Upper lobe of left lung (tissue), 6 donors: Measurements from ENCODE around the gene ADAMTS2. TPM values are rescaled to one million over a fixed set of nuclear protein-coding genes. Genes with fewer than 3 reads are reported as not detected.

Experiments used
- ATAC-seq, 2 donors: fragments of 200-7000 bp; cut with Tn5 transposase; one replicate each; pipeline ENCODE4 v1.9.1; 2022; ENCODE audit warnings: mild to moderate bottlenecking in 2 of 2, moderate library complexity in 2 of 2; ENCODE audit not compliant: low FRiP score in 2 of 2
- DNase-seq, 2 donors: peaks; one replicate each; pipeline ENCODE4 v3.0.0-alpha.2; 2019 to 2020
- H3K27ac ChIP-seq, 4 donors: fragments of 200-600 bp; sonication (generic); one replicate each; pipeline ENCODE4 v1.5.1; 2016 to 2019
- H3K27me3 ChIP-seq, 4 donors: fragments of 200-600 bp; sonication (generic); one replicate each; pipeline ENCODE4 v1.5.1; 2017 to 2019
- H3K36me3 ChIP-seq, 4 donors: fragments of 200-600 bp; sonication (generic); one replicate each; pipeline ENCODE4 v1.5.1; 2016 to 2019
- H3K4me1 ChIP-seq, 4 donors: fragments of 200-600 bp; sonication (generic); one replicate each; pipeline ENCODE4 v1.5.1; 2018 to 2019
- H3K4me3 ChIP-seq, 4 donors: fragments of 200-600 bp; sonication (generic); one replicate each; pipeline ENCODE4 v1.5.1; 2017 to 2019; ENCODE audit warnings: mild to moderate bottlenecking in 2 of 4, moderate library complexity in 1 of 4
- H3K9me3 ChIP-seq, 4 donors: fragments of 200-600 bp; sonication (generic); one replicate each; pipeline ENCODE4 v1.5.1; 2018 to 2019
- EP300 ChIP-seq, 4 donors: sonication (generic); formaldehyde crosslinking; IDR thresholded peaks; one replicate each; pipeline ENCODE4 v1.5.1; 2017; ENCODE audit warnings: antibody characterized with exemption in 4 of 4, control low read depth in 2 of 4
- POLR2A ChIP-seq, 4 donors: fragments of 450-650 bp; IDR thresholded peaks; one replicate each; pipeline ENCODE4 v1.5.1; 2016 to 2017; ENCODE audit warnings: antibody characterized with exemption in 4 of 4, mild to moderate bottlenecking in 2 of 4
- POLR2AphosphoS5 ChIP-seq, 2 donors: sonication (generic); formaldehyde crosslinking; IDR thresholded peaks; one replicate each; pipeline ENCODE4 v1.5.1; 2017; ENCODE audit warnings: antibody characterized with exemption in 2 of 2
- WGBS, 2 donors: methylation state at CpG; one replicate each; pipeline ENCODE4 v1.1.5; 2017 to 2018; 5-methylcytosine and 5-hydroxymethylcytosine counted together
- total RNA-seq, 6 donors: library from RNA; depleted of rRNA in 4 of 6; stranded (reverse); fragments of >200 nt in 4 of 6; gene quantifications; one replicate each; pipeline versions ENCODE4 v1.1.0 to v1.2.1, GENCODE V29; 2016 to 2021
- TF ChIP-seq, protein P1 (sequence below), 6 experiments: fragments of 450-650 bp in 4 of 6; fragments of 200-600 bp in 2 of 6; sonication (generic) in 2 of 6; IDR thresholded peaks; one replicate each; pipeline ENCODE4 v1.5.1; 2016 to 2019; ENCODE audit warnings: antibody characterized with exemption in 6 of 6
- donor health status: DM: no; HTN: no; CAD: no; lungs with moderate emphysema.
- donor health status: DM: no; HTN: yes; CAD: no; lungs with severe emphysema.

The ADAMTS2 gene
- total RNA-seq, 6 donors from 2014 or later: 10.0 to 114 (median 25.7) TPM

DNA sequence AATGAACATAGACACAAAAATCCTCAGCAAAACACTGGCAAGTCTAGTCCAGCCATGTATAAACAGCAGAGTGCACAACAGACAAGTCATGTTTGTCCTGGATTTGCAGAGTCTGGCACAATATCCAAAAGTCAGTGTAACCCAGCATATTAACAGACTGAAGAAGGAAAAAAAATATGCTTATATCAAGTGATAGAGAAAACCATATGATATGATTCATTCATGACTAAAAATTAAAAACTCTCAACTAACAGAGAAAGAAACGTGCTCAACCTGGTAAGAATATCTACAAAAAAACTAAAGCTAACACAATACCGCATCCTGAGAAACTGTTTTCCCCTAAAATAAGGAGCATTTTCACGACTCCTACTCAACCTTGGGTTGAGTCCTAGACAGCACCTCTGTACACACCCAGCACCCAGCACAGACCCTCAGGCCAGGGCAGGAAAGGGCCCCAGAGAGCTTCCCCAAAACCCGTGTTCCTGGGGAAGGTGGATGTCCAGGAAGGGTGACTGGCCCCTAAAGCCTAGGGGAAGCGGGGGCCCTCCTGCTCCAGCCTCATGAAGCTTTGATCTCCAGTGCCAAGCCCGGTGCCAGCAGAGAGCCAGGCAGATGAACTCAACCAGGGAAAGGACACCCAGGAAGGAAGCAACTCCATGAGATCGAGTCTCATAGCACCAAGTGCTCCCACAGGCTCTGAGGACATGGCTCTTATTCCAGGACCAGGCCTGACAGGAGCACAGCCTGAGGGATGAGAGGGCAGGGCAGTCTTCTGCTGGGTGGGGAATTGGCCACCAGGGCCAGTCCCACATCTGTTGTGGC lies 38.9 kb downstream of the ADAMTS2 start:
- H3K36me3 ChIP-seq: no peaks in the 10 kb centered on the region
- TF ChIP-seq EP300 (IDR thresholded peaks at IDR 0.05) (no peak), POLR2AphosphoS5 (IDR thresholded peaks at IDR 0.05) (no peak), POLR2A (IDR thresholded peaks at IDR 0.05) (no peak)
- TF ChIP-seq, protein P1, sequence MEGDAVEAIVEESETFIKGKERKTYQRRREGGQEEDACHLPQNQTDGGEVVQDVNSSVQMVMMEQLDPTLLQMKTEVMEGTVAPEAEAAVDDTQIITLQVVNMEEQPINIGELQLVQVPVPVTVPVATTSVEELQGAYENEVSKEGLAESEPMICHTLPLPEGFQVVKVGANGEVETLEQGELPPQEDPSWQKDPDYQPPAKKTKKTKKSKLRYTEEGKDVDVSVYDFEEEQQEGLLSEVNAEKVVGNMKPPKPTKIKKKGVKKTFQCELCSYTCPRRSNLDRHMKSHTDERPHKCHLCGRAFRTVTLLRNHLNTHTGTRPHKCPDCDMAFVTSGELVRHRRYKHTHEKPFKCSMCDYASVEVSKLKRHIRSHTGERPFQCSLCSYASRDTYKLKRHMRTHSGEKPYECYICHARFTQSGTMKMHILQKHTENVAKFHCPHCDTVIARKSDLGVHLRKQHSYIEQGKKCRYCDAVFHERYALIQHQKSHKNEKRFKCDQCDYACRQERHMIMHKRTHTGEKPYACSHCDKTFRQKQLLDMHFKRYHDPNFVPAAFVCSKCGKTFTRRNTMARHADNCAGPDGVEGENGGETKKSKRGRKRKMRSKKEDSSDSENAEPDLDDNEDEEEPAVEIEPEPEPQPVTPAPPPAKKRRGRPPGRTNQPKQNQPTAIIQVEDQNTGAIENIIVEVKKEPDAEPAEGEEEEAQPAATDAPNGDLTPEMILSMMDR (IDR thresholded peaks at IDR 0.05): no peak
- ATAC-seq (no peak), DNase-seq (no peak)
- H3K4me1 ChIP-seq: peaks cover 0 to 3% (median 0%) of the 10 kb centered on the region in 4 donors
- H3K27me3 ChIP-seq: no peaks in the 10 kb centered on the region
- peaks cover 0 to 10% (median 4%) of the 10 kb centered on the region in 4 donors for H3K9me3 ChIP-seq
- H3K27ac ChIP-seq: peak overlapping the region in 1 of 4 donors; percentile 43
- whole genome bisulfite sequencing, 2 donors: 78 to 88% methylated on average over 3 to 7 of the region's 7 CpGs
- H3K4me3 ChIP-seq: no peak overlapping the region

DNA sequence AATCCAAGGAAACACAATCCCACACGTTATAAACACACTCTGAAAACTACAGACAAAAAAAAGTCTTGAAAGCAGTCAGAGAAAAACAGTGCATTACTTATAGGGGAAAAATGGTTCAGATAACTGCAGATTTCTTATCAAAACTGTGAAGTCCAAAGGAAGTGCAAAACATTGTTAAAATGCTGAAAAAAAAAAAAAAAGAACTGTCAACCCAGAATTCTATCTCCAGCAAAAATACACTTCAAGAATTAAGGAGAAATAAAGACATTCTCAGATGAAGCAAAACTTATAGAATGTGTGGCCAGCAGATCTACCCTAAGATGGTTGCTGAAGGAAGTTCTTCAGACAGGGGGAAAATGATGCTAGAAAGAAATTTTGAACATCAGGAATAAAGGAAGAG lies 40.4 kb downstream of the ADAMTS2 start:
- DNase-seq (no peak), ATAC-seq (no peak)
- 68 to 71% methylated on average over 1 of the region's 1 CpG for WGBS, 2 donors
- no peak overlapping the region for H3K27ac ChIP-seq
- TF ChIP-seq EP300 (IDR thresholded peaks at IDR 0.05): no peak
- no peak for TF ChIP-seq POLR2AphosphoS5 (IDR thresholded peaks at IDR 0.05)
- TF ChIP-seq, protein P1 (IDR thresholded peaks at IDR 0.05): no peak
- TF ChIP-seq POLR2A (IDR thresholded peaks at IDR 0.05): no peak
- H3K36me3 ChIP-seq: no peaks in the 10 kb centered on the region
- no peaks in the 10 kb centered on the region for H3K27me3 ChIP-seq
- peaks cover 0 to 3% (median 0%) of the 10 kb centered on the region in 4 donors for H3K4me1 ChIP-seq
- peaks cover 0 to 10% (median 4%) of the 10 kb centered on the region in 4 donors for H3K9me3 ChIP-seq
- H3K4me3 ChIP-seq: no peak overlapping the region

DNA sequence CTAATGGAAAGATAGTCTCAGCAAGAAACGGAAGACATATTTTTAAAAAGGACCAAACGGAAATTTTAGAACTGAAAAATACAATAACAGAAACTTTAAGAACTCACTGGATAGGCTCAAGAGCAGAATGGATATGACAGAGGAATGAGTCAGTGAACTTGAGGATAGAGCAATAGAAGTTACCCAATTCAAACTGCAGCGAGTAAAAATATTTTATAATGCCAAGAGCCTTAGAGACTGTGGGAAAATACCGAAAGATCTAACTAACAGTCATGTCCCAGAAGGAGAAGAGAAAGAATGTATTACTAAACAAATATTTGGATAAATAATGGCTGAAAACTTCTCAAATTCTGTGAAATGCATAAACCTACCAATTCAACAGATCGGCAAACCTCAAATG lies 40.8 kb downstream of the ADAMTS2 start:
- Histone ChIP-seq H3K36me3 (no peaks in the 10 kb centered on the region), H3K9me3 (peaks cover 0 to 10% (median 4%) of the 10 kb centered on the region in 4 donors), H3K27ac (peak overlapping the region in 1 of 4 donors; percentile 22), H3K27me3 (no peaks in the 10 kb centered on the region), H3K4me1 (peaks cover 0 to 3% (median 0%) of the 10 kb centered on the region in 4 donors), H3K4me3 (no peak overlapping the region)
- TF ChIP-seq, protein P1 (IDR thresholded peaks at IDR 0.05): no peak
- no peak for TF ChIP-seq POLR2A (IDR thresholded peaks at IDR 0.05)
- TF ChIP-seq POLR2AphosphoS5 (IDR thresholded peaks at IDR 0.05): no peak
- no peak for TF ChIP-seq EP300 (IDR thresholded peaks at IDR 0.05)
- ATAC-seq (peak in 1 of 2 donors; percentile 70), DNase-seq (no peak)
- 76 to 89% methylated on average over 5 of the region's 5 CpGs for WGBS, 2 donors

DNA sequence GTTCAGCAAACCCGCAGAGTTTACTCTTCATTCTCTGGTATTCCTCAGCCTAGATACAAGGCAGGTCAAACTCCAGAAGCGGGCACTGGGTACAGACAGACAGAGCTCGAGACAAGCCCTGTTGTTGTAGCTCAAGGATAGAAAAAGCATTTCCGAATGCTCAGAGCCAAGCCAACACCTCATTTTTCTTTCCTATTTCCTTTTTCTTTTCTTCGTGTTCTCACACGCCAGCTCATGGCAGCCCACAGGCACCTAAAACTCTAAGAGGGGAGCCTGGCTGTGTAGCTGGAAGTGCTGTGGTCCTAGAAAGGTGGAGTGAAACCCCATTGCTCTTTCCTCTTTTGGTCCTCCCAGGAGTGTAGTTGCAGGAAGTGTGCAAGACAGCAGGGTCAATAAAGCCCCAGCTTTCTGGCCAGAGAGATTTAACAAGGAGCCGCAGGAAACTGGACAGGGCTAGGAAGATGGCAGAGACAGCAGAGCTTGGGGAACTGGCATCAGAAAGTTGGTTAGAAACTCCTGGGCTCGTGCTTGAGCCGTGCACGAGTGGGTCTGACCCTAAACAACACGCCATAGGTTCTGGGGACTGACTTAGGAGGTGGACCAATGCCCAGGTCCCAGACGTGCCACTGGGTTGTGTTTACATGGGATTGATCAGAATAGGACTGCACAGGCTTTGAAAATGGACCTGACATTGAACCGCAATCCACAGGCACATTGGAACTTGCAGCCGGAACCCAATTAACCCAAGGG lies 41.6 kb downstream of the ADAMTS2 start:
- Histone ChIP-seq H3K27me3 (no peaks in the 10 kb centered on the region), H3K36me3 (no peaks in the 10 kb centered on the region), H3K4me1 (peaks cover 0 to 3% (median 0%) of the 10 kb centered on the region in 4 donors), H3K9me3 (peaks cover 0 to 10% (median 4%) of the 10 kb centered on the region in 4 donors), H3K27ac (peak overlapping the region; percentile 48 to 52 (median 50)), H3K4me3 (no peak overlapping the region)
- DNase-seq (no peak), ATAC-seq (no peak)
- TF ChIP-seq, protein P1 (IDR thresholded peaks at IDR 0.05): no peak
- TF ChIP-seq EP300 (IDR thresholded peaks at IDR 0.05): no peak
- WGBS, 2 donors: 78 to 83% methylated on average over 12 to 14 of the region's 14 CpGs
